SW 1271 (cell line): ENCODE results near the gene SLC35E1.
"Not testable (repeated sequence)": the region's sequence is repeated elsewhere in the genome, so short reads cannot be mapped to it uniquely, and the experiment has no call there.

Source experiments
- DNase-seq, 2 experiments: peaks; one replicate each; lab custom pipeline; 2025; lab: John Stamatoyannopoulos, UW

SLC35E1 gene

DNA sequence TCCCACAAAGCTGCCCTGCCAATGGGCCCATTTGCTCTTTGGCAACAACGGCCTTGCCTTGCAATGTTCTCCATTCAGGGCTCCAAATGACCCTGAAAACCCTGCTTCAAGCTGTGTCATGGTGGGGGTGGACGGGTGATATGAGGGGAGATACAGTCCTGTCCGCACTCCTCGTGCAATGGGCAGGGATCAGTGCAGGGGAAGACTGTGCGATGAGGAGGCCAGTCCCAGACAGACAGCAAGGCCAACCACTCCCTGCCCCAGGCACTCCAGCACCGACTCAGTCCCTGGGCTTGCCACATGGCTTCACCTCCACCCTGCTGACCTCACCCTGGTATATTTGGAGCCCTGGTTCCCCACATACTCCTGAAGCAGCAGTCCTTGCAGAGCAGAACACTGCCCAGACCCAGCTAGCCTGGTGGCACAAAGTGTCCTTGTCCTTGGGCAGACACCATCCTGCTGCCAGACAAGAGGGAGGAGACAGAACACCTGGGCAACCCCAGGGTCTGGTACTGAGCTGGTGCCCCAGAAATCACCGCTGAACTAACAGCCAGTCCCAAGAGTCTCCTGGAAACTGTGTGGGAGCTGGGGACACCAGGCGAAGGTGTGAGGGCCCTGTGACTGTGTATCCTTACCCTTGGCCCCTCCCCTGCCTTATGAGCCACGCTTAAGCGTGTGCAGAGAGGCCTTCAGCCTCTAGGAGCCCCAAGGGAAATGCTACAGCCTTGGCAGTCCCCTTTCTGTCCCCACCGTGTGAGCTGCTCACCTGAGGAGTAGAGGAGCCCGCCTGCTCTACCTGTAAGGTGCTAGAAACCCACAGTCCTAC is 9.1 kb upstream of the SLC35E1 start:
- no peak for DNase-seq

DNA sequence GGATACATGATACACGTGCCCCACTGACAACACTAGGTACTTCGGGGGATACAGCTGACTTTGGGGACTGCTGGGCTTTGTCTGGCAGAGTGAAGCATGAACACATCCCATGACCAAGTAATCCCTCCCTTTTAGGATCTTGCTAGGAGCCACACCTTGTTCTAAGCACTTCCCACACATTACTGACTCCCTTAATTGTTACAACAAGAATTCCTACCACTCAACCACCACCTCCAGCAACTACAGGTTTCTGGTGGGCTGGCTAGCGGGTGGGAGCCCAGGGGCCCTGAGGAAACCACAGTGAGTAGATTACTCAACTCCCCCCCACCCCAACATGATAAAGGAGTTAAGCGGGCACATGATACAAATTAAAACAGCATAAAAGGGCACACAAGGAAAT is 7.2 kb upstream of the SLC35E1 start:
- DNase-seq, result no peak

DNA sequence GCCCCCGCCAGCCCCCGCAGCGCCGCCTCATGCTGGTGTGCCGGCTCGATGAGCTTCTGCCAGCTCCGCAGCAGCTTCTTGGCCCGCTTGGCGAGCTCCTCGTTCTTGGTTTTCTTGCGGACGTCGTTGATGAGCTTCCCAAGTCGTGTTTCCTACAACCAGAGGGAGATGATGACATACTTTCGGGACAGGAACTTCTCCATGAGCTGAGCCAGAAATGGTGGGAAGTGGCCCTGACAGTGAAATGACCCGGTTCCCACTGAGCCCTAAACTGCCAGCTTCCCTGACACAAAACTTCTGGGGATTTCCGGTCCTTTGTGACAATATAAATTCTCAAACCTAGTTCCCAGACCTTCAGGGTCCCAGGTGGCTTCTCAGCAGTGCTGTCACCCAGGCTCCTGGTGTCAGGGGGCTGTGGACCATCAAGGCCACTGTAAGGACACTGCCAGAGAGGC is 5.3 kb upstream of the SLC35E1 start:
- no peak for DNase-seq

DNA sequence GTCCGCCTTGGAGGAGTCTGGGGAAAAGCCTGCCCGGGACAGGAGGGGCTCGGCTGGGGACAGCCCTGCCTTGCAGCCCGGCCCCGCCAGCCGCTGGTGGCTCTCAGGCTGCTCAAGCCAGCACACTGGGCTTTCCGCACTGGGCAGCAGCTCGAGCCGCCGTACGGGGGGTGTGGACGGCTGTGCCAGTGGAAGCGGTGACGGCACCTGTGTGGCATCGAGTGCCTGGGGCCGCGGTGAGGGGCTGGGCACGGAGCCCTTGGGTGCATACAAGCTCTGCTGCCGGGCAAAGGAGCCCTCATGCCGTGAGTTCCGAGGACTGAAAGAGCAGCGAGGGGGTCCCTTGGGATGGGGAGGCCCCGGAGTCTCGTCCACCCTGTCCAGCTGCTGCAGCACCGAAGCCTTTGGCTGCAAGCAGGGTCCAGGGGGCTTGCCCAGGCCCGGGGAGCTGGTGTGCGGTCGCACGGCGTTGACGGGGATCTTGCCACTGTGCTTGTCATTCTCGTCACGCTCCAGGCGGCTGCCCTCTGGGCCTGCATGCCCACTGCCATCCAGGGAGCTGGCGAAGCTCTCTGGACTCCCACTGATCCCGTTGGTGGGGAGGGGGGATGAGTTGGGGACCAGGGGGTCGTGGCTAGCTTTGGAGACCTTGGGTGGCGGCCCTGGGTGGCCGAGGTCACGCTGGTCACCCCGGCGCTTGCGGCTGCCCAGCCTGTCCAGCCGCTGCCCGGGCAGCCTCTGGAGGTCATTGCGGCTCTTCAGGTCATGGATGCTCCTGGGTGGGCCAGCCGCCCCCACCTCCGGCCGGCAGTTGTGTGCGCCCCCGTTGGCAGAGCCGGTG is 4.7 kb upstream of the SLC35E1 start:
- no peak for DNase-seq

DNA sequence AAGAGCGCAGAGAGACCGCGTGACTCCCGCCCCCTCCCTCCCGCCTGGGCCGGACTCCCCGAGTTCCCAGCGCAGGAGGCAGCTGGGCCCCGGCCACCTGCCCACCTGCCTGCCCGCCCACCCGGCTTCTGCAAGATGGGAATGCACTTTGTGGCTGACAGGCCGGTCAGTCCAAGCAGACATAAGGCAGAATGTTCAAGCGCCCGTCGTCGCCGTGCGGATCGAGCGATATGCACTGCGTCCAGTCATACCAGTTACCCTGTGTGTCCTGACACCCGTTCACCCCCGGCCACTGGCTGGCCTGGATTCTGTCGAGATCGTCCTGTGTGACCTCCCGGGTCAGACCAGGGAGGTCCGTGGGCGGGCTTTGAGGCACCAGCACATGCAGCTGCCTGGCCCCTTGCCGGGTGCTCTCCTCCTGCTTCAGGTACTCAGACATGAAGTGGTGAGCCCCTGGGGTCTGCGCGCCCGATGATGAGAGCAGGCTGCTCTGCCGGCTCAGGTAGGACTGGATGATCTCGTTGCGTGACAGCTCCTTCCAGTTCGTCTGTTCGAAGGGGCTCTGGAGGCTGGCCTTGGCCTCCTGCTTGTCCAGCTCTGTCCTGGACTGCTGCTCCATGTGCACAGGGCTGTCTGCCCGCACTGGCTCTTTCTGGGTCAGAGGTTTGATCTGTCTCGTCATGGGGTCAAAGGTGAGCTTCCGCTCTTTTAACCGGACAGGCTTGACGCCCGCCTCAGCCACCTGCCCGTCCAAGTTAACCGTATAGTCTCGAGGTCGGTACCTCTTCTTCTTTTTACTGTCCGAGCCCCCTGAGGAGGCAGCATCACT is 3.9 kb upstream of the SLC35E1 start:
- no peak for DNase-seq

DNA sequence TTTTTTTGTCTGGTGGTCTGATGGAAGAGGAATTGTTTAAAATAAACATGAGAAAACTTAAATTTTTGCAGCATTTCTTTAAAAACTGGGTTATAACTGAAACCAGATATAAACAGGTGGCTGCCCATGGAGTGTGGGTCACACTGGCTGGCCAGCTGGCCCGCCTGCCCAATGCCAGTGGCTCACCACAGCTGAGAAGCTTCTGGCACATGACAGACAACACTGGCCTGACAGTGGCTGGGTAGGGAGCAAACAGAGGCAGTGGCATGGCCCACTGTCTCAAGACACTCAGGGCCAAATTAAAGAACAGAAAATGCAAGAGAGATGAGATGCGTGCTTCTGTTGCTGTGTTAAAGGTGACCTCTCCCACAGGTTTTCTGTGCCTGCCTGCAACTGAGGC is 3.1 kb upstream of the SLC35E1 start:
- no peak for DNase-seq

DNA sequence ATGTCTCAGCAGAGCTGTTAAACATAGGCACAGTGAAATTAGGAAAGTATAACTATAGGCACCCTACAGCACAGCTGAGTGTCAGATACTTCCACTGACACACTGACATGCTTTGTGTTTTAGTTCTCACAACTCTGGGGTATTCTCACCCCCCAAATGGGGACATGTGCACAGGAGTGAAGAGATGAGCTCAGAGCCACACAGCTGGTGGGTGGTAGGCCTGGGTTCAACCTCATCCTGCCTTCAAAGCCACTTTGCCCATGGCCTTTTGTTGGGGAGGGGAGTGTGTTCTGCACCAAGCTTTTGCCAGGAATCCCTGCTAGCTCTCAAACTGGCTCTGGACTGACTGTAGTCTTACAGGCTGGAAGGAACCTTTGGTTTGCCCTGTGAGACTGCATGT is 1.7 kb upstream of the SLC35E1 start:
- no peak for DNase-seq

DNA sequence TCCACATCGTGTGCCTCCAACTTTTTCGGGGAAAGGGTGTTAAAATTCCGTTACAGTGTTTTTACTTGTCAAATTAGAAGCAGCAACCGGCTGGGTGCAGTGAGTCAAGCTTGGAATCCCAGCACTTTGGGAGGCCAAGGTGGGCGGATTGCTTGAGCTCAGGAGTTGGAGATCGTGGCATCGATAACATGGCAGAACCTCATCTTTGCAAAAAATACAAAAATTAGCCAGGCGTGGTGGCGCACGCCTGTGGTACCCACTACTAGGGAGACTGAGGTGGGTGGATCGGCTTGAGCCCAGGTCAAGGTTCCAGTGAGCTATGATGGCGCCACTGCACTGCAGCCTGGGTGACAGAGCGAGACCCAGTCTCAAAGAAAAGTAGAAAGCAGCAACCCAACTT is 1.1 kb upstream of the SLC35E1 start:
- no peak for DNase-seq

DNA sequence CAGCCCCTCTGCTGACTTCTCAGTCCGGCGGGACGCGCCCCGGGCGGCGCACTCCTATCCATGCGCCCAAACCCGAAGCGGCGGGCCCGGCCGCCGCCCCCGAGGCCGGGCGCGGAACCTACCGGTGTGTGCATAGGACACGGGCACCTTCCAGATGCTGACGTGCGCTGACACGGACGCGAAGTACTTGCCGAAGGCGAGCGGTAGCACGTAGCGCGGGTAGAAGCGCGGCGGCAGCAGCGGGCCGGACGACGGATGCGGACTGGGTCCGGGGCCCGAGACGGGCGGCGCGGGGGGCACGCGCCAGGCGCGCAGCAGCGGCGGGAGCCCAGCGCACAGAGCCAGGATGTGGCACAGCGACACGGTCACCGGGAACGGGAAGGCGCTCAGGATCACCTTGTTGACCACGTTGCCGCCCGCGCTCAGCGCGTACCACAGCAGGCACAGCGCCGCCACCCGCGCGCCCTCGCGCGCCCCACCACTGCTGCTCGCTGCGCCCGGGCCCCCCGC is 338 bp downstream of the SLC35E1 start:
- no peak for DNase-seq

DNA sequence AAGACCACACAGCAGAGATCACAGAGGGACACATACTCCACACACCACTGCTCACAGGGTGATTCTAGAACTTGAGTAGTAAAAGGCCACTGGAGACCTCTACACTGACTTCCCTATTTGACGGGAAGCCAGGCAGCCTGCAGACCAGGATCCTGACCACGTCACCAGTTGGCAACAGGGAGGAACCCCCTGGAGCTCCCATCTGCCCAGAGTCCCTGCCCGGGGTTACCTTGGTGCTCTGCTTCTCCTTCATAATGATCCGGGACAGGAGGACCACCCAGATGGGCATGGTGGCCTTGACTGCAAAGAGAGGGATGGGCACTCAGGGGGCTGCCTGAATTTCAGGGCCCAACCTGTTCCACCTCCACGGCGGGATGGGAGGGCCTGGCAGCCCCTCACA is 932 bp downstream of the SLC35E1 start:
- DNase-seq, result no peak

DNA sequence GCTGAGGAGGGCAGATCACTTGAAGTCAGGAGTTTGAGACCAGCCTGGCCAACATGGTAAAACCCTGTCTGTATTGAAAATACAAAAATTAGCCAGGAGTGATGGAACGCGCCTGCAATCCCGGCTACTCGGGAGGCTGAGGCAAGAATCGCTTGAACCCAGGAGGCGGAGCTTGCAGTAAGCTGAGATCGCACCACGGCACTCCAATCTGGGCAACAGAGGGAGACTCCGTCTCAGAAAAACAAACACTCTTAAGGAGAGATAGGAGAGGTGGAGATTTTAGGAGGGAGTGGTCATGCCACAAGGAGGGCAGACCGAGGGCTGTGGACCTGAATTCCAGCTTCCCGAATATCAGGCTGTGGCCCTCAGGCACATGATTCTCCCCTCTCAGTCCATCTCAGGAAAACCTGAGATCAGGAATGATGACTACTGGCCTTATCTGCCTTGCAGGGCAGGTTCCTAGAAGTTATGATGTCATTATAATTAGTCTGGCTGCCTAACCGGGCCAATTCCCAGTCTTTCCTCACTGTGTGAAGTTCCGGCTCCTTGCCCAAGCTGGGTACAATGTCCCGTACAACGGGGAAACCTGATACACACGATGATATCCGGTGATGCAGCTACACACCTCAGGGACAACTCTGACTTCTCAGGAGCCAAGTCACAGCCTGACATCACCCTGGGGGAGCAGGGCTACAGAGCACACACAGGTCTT is 2.5 kb downstream of the SLC35E1 start:
- no peak for DNase-seq

DNA sequence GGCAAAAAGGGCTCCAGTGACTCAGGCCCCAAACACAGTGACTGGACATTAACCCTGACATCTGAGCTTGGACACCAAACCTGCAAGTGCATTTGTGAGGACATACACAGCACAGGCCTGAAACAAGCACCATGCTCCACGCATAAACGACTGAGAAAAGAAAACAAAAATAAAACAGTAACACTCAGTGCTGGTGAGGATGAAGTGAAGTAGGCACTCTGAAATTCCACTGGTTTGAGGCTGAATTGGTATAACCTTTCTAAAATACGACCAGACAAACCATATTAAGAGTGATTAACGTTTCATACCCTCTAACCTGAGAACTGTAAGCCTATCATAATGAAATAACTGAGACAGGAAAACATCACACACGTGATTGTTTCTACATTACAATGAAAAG is 5.5 kb downstream of the SLC35E1 start:
- DNase-seq, result no peak

DNA sequence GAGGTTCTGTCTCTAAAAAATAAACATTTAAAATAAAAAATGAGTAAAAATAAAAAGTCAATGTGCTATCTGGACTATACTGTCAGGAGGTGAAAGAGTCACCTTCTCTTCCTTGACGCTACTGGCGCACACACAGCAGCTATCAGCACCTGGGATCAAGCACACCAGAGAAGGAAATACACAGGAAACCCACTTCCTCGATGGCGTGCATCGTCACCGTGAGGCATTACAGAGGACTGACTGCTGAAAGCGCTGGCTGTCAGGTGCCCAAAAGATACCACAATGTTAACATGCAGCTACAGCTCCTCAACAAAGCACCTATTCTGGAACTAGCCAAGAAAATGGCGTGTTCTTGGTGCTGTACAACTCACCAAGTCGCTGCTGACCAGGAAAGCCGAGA is 6.1 kb downstream of the SLC35E1 start:
- DNase-seq, result no peak

DNA sequence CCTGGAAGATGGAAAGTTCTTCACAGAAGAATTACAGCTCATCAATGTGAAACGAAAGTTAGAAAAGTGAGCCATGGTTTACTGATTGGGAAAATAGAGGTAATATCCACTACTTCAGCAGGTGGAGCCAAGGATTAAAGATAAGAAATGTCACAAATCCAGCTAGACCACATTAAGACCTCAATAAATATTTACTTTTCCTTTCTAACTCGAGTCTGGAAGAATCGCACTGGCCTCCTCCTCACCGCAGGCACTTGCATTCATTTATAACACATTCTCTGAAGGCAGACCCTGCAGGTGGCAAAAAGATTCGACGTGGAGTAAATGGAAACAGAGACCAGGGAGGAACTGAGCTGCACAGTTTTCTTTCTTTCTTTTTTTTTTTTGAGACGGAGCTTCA is 7.4 kb downstream of the SLC35E1 start:
- DNase-seq, result no peak

DNA sequence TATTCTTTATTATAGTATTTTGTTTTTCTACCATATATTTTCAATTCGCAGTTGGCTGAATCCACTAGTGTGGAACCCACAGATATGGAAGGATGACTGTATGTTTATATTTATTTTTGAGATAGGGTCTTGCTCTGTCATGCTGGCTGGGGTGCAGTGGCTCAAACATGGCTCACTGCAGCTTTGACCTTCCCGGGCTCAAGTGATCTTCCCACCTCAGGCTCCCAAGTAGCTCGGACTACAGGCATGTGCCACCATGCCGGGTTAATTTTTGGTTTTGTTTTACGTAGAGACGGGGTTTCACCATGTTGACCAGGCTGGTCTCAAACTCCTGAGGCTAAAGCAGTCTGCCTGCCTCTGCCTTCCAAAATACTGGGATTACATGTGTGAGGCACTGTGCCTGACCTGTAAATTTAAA is 9.6 kb downstream of the SLC35E1 start:
- DNase-seq, result no peak

DNA sequence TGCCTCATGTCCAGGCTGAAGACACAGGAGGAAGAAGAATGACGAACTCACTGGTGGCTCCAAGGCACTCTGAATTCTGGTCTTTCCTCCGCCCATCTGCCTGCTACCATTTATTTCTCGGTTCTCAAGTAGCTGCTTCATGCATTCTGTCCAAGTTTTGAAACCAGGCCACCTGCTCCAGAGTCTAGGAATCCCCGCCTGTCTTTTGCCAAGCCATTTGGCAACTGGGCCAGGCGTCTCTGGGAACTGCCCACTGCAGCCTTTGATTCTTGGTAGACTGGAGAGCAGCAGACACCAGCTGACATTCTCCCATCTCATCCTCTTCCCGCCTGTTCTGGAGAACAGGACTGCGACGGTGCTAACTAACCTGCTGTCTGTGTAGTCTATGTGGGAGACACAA is 10.8 kb downstream of the SLC35E1 start:
- DNase-seq, result no peak

DNA sequence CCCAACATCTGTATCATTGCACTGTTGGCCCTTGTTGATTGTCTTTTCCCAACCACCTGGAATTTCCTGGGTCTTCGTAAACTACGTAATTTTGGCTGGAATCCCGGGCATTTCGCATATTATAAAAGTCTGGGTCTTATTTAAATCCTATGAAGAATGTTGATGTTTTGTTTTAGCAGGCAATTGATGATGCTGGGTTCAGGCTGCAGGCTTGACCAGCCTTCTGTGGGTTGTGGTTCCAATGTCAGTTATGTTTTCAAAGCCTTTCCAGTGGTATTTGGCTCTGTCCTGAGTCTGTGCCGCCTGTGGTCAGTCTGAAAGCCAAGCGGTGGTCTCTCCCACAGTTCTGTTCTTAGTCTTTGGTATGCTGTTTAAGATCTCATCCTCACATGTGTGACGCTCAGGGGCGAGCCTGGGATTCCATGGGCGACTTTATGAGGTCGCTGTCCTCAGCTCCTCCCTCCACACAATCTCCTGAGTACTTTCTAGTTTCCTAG is 12.4 kb downstream of the SLC35E1 start:
- no peak for DNase-seq

DNA sequence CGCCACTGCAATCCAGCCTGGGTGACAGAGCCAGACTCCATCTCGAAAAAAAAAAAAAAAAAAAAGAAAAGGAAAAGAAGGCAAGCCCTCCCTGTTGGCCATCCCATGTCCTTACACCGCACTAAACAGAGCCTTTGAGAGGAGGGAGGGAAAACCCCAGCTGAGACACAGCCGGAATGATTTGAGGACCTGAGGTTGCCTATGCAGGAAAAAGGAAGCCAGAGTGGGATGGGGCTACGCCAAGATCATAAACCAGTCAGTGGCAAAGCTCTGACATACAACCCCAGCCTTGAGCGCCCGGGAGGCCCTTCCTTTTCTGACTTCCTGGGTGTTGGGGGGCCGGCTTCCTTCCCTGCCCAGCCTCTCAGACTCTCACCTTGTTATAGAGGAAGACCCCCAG is 17.4 kb downstream of the SLC35E1 start:
- no peak for DNase-seq

DNA sequence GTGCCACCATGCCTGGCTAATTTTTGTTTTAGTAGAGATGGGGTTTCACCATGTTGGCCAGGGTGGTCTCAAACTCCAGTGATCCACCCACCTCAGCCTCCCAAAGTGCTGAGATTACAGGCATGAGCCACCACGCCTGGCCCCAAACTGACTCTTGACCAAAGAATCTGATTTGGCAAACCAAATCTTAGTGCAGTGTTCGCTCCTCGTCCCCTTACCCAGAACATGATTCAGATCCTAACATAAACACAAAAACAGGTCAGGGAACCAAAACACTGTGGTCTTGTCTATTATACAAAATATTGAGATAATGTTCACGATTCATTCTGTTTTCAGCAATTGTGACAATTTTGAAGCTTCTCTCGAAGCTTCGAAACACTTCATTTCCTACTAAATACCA is 20.3 kb downstream of the SLC35E1 start:
- DNase-seq, result not testable (repeated sequence)

DNA sequence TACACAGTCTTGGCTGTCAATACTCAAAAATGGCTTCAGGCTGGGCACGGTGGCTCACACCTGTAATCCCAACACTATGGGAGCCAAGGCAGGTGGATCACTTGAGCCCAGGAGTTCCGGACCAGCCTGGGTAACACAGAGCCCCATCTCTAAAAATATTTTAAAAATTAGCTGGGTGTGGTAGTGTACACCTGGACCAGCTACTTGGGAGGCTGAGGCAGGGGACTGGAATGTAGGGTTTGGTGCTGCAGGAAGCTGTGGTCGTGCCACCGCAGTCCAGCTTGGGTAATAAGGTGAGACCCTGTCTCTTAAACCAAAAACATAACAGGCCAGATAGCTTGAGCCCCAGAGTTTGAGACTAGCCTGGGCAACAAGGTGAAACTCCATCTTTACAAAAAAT is 23.3 kb downstream of the SLC35E1 start:
- no peak for DNase-seq

DNA sequence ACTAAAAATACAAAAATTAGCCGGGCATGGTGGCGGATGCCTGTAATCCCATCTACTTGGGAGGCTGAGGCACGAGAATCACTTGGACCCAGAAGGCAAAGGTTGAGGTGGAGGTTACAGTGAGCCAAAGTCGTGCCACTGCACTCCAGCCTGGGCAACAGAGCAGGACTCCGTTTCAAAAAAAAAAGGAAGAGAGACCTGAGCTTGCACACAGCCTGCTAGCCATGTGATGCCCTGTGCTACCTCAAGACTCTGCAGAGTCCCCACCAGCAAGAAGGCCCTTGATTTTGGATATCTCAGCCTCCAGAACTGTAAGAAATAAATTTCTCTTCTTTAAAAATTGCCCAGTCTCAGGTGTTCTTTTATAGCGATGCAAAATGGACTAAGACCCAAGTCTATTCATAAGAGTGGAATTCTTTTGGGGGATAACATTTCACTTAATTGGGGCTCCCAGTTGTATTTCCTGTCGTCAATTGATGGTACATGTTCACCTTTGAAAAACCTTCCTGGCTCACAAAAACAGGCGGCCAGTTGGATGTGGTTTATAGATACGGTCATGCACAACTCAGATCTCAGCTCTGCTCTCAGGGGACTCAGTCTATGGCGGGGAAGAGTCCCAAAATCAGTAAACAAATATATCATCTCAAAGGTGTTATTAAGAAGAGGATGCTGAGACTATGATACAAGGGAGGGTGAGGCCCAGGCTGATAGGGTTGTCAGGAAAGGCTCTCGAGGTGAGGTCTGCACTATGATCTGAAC is 27.6 kb downstream of the SLC35E1 start:
- no peak for DNase-seq
